SK-N-SH treated with all-trans-retinoic acid at 6 μM for 48 hours (cell line): ENCODE results near the gene FBXO31.

ENCODE experiments used
- ATAC-seq: fragments of 200-7000 bp; cut with Tn5 transposase; 3 replicates; pipeline ENCODE4 v1.9.1; 2020; ENCODE audit warnings: mild to moderate bottlenecking, moderate library complexity
- ARNTL ChIP-seq: fragments of 450-650 bp; formaldehyde crosslinking; IDR thresholded peaks from 2 replicates; pipeline ENCODE4 v1.5.0; 2020; ENCODE audit warnings: low read depth, mild to moderate bottlenecking, moderate library complexity, borderline replicate concordance
- BACH2 ChIP-seq: fragments of 250-450 bp; sonication (Bioruptor Pico); IDR thresholded peaks from 2 replicates; pipeline ENCODE4 v1.9.0; 2021; ENCODE audit warnings: mild to moderate bottlenecking, borderline replicate concordance
- CSDC2 ChIP-seq: fragments of 250-450 bp; sonication (Bioruptor Pico); IDR thresholded peaks from 2 replicates; pipeline ENCODE4 v1.5.0; 2020; ENCODE audit warnings: mild to moderate bottlenecking, moderate library complexity
- ESRRG ChIP-seq: fragments of 250-450 bp; sonication (Bioruptor Pico); IDR thresholded peaks from 2 replicates; pipeline ENCODE4 v1.6.1; 2021; ENCODE audit warnings: mild to moderate bottlenecking
- GLIS3 ChIP-seq: fragments of 250-450 bp; sonication (Bioruptor Pico); IDR thresholded peaks from 2 replicates; pipeline ENCODE4 v1.5.0; 2020; ENCODE audit warnings: mild to moderate bottlenecking, moderate library complexity
- ISL1 ChIP-seq: fragments of 250-450 bp; sonication (Bioruptor Pico); IDR thresholded peaks from 2 replicates; pipeline ENCODE4 v2.1.2; 2022; ENCODE audit warnings: mild to moderate bottlenecking, moderate library complexity
- OSR1 ChIP-seq: fragments of 250-450 bp; sonication (Bioruptor Pico); IDR thresholded peaks from 2 replicates; pipeline ENCODE4 v1.8.0; 2022; ENCODE audit warnings: moderate library complexity, mild to moderate bottlenecking, inconsistent platforms
- PPARA ChIP-seq: fragments of 250-450 bp; sonication (Bioruptor Pico); IDR thresholded peaks from 2 replicates; pipeline ENCODE4 v1.5.0; 2020; ENCODE audit warnings: mild to moderate bottlenecking, borderline replicate concordance
- RARB ChIP-seq: fragments of 250-450 bp; sonication (Bioruptor Pico); IDR thresholded peaks from 2 replicates; pipeline ENCODE4 v1.8.0; 2021; ENCODE audit warnings: mild to moderate bottlenecking, moderate library complexity
- SNAI2 ChIP-seq: fragments of 250-450 bp; sonication (Bioruptor Pico); IDR thresholded peaks from 2 replicates; pipeline ENCODE4 v1.5.0; 2020; ENCODE audit warnings: mild to moderate bottlenecking, moderate library complexity
- TCF4 ChIP-seq: fragments of 250-450 bp; sonication (Bioruptor Pico); IDR thresholded peaks from 2 replicates; pipeline ENCODE4 v1.8.0; 2021; ENCODE audit warnings: mild to moderate bottlenecking, moderate library complexity, borderline replicate concordance
- TOX ChIP-seq: fragments of 250-450 bp; sonication (Bioruptor Pico); IDR thresholded peaks from 2 replicates; pipeline ENCODE4 v1.8.0; 2021; ENCODE audit warnings: mild to moderate bottlenecking, moderate library complexity, borderline replicate concordance
- ZC3H10 ChIP-seq: fragments of 250-450 bp; sonication (Bioruptor Pico); IDR thresholded peaks from 2 replicates; pipeline ENCODE4 v1.5.1; 2021; ENCODE audit warnings: mild to moderate bottlenecking, moderate library complexity
- ZFP3 ChIP-seq: fragments of 250-450 bp; sonication (Bioruptor Pico); IDR thresholded peaks from 2 replicates; pipeline ENCODE4 v1.5.0; 2020; ENCODE audit warnings: mild to moderate bottlenecking, moderate library complexity
- ZFP30 ChIP-seq: fragments of 450-650 bp; formaldehyde crosslinking; IDR thresholded peaks from 2 replicates; pipeline ENCODE4 v1.5.0; 2022; ENCODE audit warnings: mild to moderate bottlenecking, moderate library complexity
- ZNF565 ChIP-seq: fragments of 450-650 bp; formaldehyde crosslinking; conservative IDR thresholded peaks from 2 replicates; pipeline ENCODE4 v1.5.0; 2020; ENCODE audit warnings: low read depth, mild to moderate bottlenecking, moderate library complexity
- ZNF70 ChIP-seq: fragments of 450-650 bp; formaldehyde crosslinking; IDR thresholded peaks from 2 replicates; pipeline ENCODE4 v1.5.0; 2020; ENCODE audit warnings: mild to moderate bottlenecking, moderate library complexity
- TF ChIP-seq, protein P1 (sequence below): fragments of 250-450 bp; sonication (Bioruptor Pico); IDR thresholded peaks from 2 replicates; pipeline ENCODE4 v1.5.0; 2020; ENCODE audit warnings: mild to moderate bottlenecking, moderate library complexity
- TF ChIP-seq, protein P2 (sequence below): fragments of 250-450 bp; sonication (Bioruptor Pico); IDR thresholded peaks from 2 replicates; pipeline ENCODE4 v1.5.1; 2021; ENCODE audit warnings: mild to moderate bottlenecking, moderate library complexity
- TF ChIP-seq, protein P3 (sequence below): fragments of 250-450 bp; sonication (Bioruptor Pico); IDR thresholded peaks from 2 replicates; pipeline ENCODE4 v1.8.0; 2021; ENCODE audit warnings: low read depth, mild to moderate bottlenecking, moderate library complexity, borderline replicate concordance
- TF ChIP-seq, protein P4 (sequence below): fragments of 250-450 bp; sonication (Bioruptor Pico); IDR thresholded peaks from 2 replicates; pipeline ENCODE4 v1.5.1; 2020; ENCODE audit warnings: low read depth, mild to moderate bottlenecking, moderate library complexity

The FBXO31 gene

DNA sequence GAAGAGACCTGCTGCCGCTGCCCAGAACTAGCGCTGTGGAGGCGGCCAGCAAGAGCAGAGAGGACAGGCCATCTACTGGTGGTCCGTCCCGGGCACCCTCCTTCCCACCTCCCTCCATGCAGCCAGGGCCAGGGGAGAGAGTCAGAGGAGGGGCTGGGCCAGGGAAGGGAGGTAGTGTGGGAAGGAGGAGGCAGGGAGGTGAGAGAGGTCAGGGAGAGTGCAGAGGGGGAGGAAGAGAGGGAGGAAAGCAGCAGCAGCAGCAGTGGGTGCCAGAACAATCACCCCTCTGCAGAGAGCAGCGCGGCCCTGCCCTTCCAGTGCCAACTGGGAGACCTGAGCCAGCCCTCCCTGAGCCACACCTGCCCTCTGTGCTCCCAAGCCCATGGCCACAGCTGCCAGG lies 73.0 kb downstream of the FBXO31 start:
- TF ChIP-seq ZFP3 (CRISPR knock-in tag) (no peak), CSDC2 (no peak), ZC3H10 (no peak), ARNTL (CRISPR knock-in tag) (no peak), PPARA (CRISPR knock-in tag) (no peak), ISL1 (no peak), TCF4 (CRISPR knock-in tag) (no peak), TOX (CRISPR knock-in tag) (no peak), RARB (CRISPR knock-in tag) (no peak), ZFP30 (CRISPR knock-in tag) (no peak), BACH2 (CRISPR knock-in tag) (no peak), ESRRG (CRISPR knock-in tag) (no peak), ZNF70 (CRISPR knock-in tag) (no peak), SNAI2 (CRISPR knock-in tag) (no peak), OSR1 (CRISPR knock-in tag) (no peak)
- TF ChIP-seq, protein P1, sequence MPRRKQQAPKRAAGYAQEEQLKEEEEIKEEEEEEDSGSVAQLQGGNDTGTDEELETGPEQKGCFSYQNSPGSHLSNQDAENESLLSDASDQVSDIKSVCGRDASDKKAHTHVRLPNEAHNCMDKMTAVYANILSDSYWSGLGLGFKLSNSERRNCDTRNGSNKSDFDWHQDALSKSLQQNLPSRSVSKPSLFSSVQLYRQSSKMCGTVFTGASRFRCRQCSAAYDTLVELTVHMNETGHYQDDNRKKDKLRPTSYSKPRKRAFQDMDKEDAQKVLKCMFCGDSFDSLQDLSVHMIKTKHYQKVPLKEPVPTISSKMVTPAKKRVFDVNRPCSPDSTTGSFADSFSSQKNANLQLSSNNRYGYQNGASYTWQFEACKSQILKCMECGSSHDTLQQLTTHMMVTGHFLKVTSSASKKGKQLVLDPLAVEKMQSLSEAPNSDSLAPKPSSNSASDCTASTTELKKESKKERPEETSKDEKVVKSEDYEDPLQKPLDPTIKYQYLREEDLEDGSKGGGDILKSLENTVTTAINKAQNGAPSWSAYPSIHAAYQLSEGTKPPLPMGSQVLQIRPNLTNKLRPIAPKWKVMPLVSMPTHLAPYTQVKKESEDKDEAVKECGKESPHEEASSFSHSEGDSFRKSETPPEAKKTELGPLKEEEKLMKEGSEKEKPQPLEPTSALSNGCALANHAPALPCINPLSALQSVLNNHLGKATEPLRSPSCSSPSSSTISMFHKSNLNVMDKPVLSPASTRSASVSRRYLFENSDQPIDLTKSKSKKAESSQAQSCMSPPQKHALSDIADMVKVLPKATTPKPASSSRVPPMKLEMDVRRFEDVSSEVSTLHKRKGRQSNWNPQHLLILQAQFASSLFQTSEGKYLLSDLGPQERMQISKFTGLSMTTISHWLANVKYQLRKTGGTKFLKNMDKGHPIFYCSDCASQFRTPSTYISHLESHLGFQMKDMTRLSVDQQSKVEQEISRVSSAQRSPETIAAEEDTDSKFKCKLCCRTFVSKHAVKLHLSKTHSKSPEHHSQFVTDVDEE = no peak
- TF ChIP-seq, protein P2, sequence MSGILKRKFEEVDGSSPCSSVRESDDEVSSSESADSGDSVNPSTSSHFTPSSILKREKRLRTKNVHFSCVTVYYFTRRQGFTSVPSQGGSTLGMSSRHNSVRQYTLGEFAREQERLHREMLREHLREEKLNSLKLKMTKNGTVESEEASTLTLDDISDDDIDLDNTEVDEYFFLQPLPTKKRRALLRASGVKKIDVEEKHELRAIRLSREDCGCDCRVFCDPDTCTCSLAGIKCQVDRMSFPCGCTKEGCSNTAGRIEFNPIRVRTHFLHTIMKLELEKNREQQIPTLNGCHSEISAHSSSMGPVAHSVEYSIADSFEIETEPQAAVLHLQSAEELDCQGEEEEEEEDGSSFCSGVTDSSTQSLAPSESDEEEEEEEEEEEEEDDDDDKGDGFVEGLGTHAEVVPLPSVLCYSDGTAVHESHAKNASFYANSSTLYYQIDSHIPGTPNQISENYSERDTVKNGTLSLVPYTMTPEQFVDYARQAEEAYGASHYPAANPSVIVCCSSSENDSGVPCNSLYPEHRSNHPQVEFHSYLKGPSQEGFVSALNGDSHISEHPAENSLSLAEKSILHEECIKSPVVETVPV (CRISPR knock-in tag) = no peak
- TF ChIP-seq, protein P3, sequence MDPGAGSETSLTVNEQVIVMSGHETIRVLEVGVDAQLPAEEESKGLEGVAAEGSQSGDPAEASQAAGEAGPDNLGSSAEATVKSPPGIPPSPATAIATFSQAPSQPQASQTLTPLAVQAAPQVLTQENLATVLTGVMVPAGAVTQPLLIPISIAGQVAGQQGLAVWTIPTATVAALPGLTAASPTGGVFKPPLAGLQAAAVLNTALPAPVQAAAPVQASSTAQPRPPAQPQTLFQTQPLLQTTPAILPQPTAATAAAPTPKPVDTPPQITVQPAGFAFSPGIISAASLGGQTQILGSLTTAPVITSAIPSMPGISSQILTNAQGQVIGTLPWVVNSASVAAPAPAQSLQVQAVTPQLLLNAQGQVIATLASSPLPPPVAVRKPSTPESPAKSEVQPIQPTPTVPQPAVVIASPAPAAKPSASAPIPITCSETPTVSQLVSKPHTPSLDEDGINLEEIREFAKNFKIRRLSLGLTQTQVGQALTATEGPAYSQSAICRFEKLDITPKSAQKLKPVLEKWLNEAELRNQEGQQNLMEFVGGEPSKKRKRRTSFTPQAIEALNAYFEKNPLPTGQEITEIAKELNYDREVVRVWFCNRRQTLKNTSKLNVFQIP = no peak
- TF ChIP-seq, protein P4, sequence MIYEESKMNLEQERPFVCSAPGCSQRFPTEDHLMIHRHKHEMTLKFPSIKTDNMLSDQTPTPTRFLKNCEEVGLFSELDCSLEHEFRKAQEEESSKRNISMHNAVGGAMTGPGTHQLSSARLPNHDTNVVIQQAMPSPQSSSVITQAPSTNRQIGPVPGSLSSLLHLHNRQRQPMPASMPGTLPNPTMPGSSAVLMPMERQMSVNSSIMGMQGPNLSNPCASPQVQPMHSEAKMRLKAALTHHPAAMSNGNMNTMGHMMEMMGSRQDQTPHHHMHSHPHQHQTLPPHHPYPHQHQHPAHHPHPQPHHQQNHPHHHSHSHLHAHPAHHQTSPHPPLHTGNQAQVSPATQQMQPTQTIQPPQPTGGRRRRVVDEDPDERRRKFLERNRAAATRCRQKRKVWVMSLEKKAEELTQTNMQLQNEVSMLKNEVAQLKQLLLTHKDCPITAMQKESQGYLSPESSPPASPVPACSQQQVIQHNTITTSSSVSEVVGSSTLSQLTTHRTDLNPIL (CRISPR knock-in tag) = no peak
- no peak for ATAC-seq

DNA sequence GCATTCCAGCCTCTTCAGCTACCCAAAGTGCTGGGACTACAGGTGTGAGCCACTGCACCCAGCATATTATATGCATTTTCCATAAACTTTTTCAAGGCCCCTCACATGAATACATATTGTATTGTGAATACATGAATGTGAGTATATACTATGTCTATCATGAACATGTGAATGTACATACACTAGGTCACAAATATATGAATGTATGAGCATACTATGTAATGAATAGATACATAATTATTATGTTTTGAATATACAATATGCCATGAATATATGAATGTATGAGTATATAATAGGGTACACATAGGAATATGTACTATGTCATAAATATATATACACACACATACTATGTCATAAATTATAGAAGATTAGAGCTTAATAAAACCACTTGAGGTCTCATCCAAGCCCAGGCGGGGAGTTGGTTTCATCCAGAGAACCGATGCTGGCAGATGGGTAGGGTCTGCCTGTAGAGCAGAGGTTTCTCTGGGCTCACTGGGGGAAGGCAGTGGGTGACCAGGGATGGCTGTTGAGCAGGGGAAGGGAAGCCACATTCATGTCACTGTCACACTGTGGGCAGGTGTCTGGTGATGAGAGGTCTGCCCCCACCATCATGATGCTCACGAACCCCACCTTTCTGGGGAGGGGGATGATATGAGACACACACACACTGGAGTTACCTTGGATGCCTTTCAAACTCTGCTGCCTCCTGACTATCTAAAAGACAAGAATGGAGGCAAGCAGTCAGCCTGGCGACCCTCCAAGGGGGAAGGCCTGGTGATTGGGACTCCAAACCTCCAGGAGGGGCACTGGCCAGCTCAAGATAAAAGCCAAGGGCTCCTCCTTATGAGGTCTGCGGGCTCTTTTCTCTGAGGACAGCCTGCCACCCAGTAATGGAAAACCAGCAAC lies 73.7 kb downstream of the FBXO31 start:
- TF ChIP-seq ISL1 = no peak
- TF ChIP-seq ZFP3 (CRISPR knock-in tag) = no peak
- no peak for TF ChIP-seq TOX (CRISPR knock-in tag)
- TF ChIP-seq, protein P1 = no peak
- no peak for TF ChIP-seq ZC3H10
- no peak for TF ChIP-seq RARB (CRISPR knock-in tag)
- TF ChIP-seq ZNF565 = no peak
- no peak for TF ChIP-seq TCF4 (CRISPR knock-in tag)
- no peak for TF ChIP-seq ESRRG (CRISPR knock-in tag)
- TF ChIP-seq ZFP30 (CRISPR knock-in tag) = no peak
- TF ChIP-seq, protein P4 (CRISPR knock-in tag) = no peak
- TF ChIP-seq ARNTL (CRISPR knock-in tag) = no peak
- TF ChIP-seq, protein P2 (CRISPR knock-in tag) = no peak
- TF ChIP-seq GLIS3 (CRISPR knock-in tag) = no peak
- no peak for ATAC-seq
